ENCODE data around the gene SLIT3. TPM values are rescaled to one million over a fixed set of nuclear protein-coding genes. Genes with fewer than 3 reads are reported as not detected.

The SLIT3 gene
- total RNA-seq, 1 experiment from 2014 or later = 0.92 TPM

DNA sequence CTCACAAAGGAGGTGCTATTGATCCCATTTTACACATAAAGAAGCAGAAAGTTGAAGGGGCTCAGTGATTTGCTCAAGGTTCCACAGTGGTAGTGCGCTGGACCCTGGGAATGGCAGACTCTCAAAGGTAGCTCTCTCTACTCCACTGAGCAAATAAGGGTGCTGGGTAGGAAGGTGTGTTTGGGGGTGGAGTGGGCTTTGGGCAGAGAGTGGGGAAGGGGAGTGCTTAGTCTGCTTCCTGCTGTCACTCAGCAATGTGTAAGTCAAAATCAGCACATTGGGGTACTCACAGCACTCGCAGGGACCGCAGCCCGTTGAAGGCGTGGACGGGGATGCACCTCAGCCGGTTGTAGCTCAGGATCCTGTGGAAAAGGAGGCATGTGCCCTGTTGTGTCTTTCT is 579.0 kb downstream of the SLIT3 start:
- H3K18ac ChIP-seq (ENCODE audit: insufficient read length, low read depth, low read length) = no peak overlapping the region
- H3K9me3 Mint-ChIP-seq = 0 out of 5 replicates have a peak, but pooled peaks cover 0 to 4% of the 10 kb centered on the region in 2 experiments
- no peak overlapping the region for H2BK5ac ChIP-seq (ENCODE audit: insufficient read length, low read length)
- no peak overlapping the region for H3K27ac ChIP-seq (ENCODE audit: insufficient read length, low read depth, low read length)
- WGBS (ENCODE audit: extremely low coverage, insufficient read length, low lambda C conversion rate) = no CpG with 5 or more reads among the region's 7 CpGs
- no peak overlapping the region for H3K56ac ChIP-seq (ENCODE audit: insufficient read length, low read depth, low read length)
- no peak overlapping the region for H4K91ac ChIP-seq (ENCODE audit: insufficient read length, low read depth, low read length)
- no peak overlapping the region for H3K23ac ChIP-seq (ENCODE audit: insufficient read length, low read depth, low read length)
- no peak overlapping the region for H3K4me2 ChIP-seq (ENCODE audit: insufficient read depth, insufficient read length, low read length)
- no peaks in the 10 kb centered on the region for H3K79me2 ChIP-seq (ENCODE audit: insufficient read depth, low read length)
- no peaks in the 10 kb centered on the region for H3K27me3 ChIP-seq (ENCODE audit: insufficient read depth, low read length)
- no peaks in the 10 kb centered on the region; a peak in 1 of 7 replicates for H3K36me3 Mint-ChIP-seq (ENCODE audit: insufficient read depth in 1 of 3, low read depth in 3 of 3)
- H2BK12ac ChIP-seq (ENCODE audit: insufficient read length, low read depth, low read length) = no peak overlapping the region
- no peak overlapping the region for H3K4me3 Mint-ChIP-seq
- H4K8ac ChIP-seq (replicated peaks; ENCODE audit: insufficient read length, low read depth, low read length) = no peak overlapping the region
- H3K23me2 ChIP-seq (ENCODE audit: insufficient read length, low read depth, low read length, poor library complexity, severe bottlenecking) = no peaks in the 10 kb centered on the region
- H3K4ac ChIP-seq (ENCODE audit: low read depth, low read length) = no peak overlapping the region
- no peaks in the 10 kb centered on the region for H3K79me1 ChIP-seq (ENCODE audit: insufficient read depth, low read depth, low read length, poor library complexity, severe bottlenecking)
- H2AFZ ChIP-seq (ENCODE audit: low read length) = no peak overlapping the region
- no peak overlapping the region for H3K9ac ChIP-seq (ENCODE audit: extremely low read depth, insufficient read length, low read length)
- no peak overlapping the region for H4K5ac ChIP-seq (ENCODE audit: insufficient read length, low read depth, low read length)
- no peak overlapping the region for H2BK20ac ChIP-seq (ENCODE audit: low read depth, low read length, poor library complexity, severe bottlenecking)
- H3K14ac ChIP-seq (ENCODE audit: insufficient read depth, low read length) = no peak overlapping the region
- no peak overlapping the region; a peak in 2 of 7 replicates for H3K27ac Mint-ChIP-seq
- TF ChIP-seq, protein P1, sequence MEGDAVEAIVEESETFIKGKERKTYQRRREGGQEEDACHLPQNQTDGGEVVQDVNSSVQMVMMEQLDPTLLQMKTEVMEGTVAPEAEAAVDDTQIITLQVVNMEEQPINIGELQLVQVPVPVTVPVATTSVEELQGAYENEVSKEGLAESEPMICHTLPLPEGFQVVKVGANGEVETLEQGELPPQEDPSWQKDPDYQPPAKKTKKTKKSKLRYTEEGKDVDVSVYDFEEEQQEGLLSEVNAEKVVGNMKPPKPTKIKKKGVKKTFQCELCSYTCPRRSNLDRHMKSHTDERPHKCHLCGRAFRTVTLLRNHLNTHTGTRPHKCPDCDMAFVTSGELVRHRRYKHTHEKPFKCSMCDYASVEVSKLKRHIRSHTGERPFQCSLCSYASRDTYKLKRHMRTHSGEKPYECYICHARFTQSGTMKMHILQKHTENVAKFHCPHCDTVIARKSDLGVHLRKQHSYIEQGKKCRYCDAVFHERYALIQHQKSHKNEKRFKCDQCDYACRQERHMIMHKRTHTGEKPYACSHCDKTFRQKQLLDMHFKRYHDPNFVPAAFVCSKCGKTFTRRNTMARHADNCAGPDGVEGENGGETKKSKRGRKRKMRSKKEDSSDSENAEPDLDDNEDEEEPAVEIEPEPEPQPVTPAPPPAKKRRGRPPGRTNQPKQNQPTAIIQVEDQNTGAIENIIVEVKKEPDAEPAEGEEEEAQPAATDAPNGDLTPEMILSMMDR (conservative IDR thresholded peaks at IDR 0.05) = no peak
- no peak overlapping the region for H2AK5ac ChIP-seq (ENCODE audit: insufficient read length, low read length)
- peaks cover 3% of the 10 kb centered on the region for H3K27me3 Mint-ChIP-seq (ENCODE audit: low read depth)
- no peak overlapping the region for H2BK120ac ChIP-seq (ENCODE audit: low read depth, low read length, poor library complexity, severe bottlenecking)
- no peaks in the 10 kb centered on the region for H4K20me1 ChIP-seq (ENCODE audit: control insufficient read depth, insufficient read depth, insufficient read length)
- no peak for DNase-seq
- H3K4me1 ChIP-seq (ENCODE audit: insufficient read depth, low read length) = no peaks in the 10 kb centered on the region
- H3K4me1 Mint-ChIP-seq = peaks cover 8 to 19% of the 10 kb centered on the region in 2 experiments
- H3K9me3 ChIP-seq (ENCODE audit: control insufficient read depth, low read depth, low read length) = no peaks in the 10 kb centered on the region
- H3T11ph ChIP-seq (ENCODE audit: low read length) = no peak overlapping the region
- H2BK15ac ChIP-seq (ENCODE audit: low read depth, low read length) = no peak overlapping the region
